Measurements from ENCODE around the gene ZKSCAN5.
A peak's percentile ranks its signal among the peaks of the same experiment; 100 is the strongest.
"Not testable (repeated sequence)": the region's sequence is repeated elsewhere in the genome, so short reads cannot be mapped to it uniquely, and the experiment has no call there.

The ZKSCAN5 gene

DNA sequence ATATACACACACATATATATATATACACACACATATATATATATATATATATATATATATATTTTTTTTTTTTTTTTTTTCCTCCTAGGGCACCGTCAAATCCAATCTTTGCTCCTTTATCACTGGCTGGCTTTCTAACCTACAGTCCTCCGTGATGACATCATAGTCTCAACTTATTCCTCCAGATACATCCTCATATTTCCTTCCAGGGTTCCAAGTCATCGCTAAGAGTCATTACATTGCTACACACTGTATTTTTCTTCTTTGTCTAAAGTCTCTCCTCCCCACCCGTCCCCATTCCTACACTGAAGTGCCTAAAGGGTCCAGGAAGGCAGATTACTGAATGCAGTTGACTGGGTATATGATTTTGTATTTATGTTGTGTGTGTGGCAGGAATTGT lies 48.6 kb downstream of the ZKSCAN5 start:
- Histone ChIP-seq H3K9ac (ENCODE audit: low read depth, low read length) (no peak overlapping the region), H3K36me3 (ENCODE audit: insufficient read depth, low read length) (no peaks in the 10 kb centered on the region), H3K4me1 (ENCODE audit: insufficient read depth, low read length) (peaks cover 4% of the 10 kb centered on the region; the same call in 1 of the 2 replicates), H3K9me3 (ENCODE audit: control insufficient read depth, insufficient read depth, low read length) (no peaks in the 10 kb centered on the region)

- Histone ChIP-seq H3K4me1 (ENCODE audit: insufficient read depth, low read length) (peaks cover 4% of the 10 kb centered on the region), H3K9me3 (ENCODE audit: control insufficient read depth, insufficient read depth, low read length) (no peaks in the 10 kb centered on the region), H3K9ac (ENCODE audit: low read depth, low read length) (no peak overlapping the region), H3K36me3 (ENCODE audit: insufficient read depth, low read length) (no peaks in the 10 kb centered on the region)
Observed at GRCh38 chr7:99554939-99555338, 50.5 kb downstream of the ZKSCAN5 start.

DNA sequence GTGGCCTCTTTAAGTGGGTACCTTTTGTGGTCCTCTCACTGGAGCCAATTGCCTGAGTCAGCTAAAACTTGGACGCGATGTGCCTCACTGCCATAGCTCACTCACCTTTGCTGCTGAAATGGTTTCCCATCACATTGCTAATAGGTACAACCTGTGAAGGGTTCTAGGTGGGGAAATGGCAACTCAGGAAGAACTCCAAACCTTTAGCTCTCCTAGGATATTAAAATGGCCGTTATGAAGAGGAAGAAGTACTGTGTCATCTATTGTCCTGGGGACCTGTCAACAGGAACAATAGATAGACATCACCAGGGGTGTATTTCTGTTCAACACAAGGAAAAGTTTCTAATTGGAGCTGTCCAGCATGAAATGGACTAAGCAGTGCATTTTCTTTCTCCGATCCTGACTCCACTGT lies 52.7 kb downstream of the ZKSCAN5 start:
- H3K9me3 ChIP-seq (ENCODE audit: control insufficient read depth, insufficient read depth, low read length): no peaks in the 10 kb centered on the region
- peak overlapping the region; percentile 99 for H3K9ac ChIP-seq (ENCODE audit: low read depth, low read length)
- H3K4me1 ChIP-seq (ENCODE audit: insufficient read depth, low read length): peaks cover 8% of the 10 kb centered on the region
- H3K36me3 ChIP-seq (ENCODE audit: insufficient read depth, low read length): peaks cover 22% of the 10 kb centered on the region

DNA sequence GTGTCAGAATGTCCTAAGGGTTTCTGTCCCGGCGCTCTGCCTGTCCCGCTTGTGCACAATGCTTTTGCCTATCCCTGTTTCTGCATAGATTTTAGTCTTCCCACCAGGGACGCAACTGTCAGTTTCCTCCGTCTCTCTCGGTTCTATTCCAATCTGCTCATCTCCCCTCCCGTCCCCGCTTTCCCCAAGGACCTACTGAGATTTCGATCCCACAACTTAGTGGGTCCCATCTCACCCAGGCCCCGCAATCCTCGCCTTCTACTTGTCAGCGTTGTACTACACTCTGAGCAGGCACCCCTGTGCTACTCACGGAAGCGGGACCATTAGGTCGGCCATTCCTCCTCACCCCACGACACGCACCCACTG lies 53.5 kb downstream of the ZKSCAN5 start:
- Histone ChIP-seq H3K4me1 (ENCODE audit: insufficient read depth, low read length) (peaks cover 12% of the 10 kb centered on the region), H3K9me3 (ENCODE audit: control insufficient read depth, insufficient read depth, low read length) (no peaks in the 10 kb centered on the region), H3K9ac (ENCODE audit: low read depth, low read length) (peak overlapping the region; percentile 99), H3K36me3 (ENCODE audit: insufficient read depth, low read length) (peaks cover 24% of the 10 kb centered on the region)

DNA sequence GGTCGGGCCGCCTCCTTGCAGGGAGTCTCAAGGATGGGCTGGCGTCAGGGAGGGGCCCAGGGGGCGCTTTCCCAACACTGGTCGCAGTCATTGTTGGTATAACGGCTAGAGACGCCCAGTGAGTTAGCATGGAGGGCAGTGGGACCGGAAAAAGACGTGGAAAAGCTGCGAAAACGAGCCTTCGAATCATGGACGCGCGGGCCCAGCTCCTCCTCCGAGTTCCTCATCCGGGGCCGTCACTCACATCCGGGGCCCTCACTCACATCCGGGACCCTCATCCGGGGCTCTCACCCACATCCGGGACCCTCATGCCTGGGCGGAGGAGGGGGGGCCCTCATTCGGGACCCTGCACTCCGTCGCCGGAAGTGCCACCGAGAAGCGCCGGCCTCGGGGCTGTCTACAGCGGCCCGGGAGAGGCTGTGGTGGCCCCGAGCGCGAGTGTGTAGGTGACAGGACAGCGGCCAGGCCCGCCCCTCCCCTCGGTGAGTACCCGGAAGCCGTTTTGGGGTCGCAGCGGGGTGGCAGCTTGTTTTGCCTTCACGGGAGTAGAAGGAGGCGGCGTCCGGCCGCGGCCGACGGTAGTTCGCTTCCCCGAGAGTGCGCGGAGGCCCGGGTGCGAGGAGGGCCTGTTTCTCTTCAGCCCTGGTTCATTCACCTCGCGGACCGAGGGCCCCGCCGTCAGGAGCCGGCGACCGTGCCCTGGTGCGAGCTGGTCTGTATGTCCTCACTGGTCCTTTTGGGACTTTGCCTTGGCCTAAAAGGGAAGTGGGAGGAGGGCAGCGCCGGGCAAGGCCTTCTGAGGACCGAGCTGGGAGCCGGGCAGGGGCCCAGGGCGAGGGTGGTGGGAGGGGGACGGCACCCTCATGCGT lies 54.1 kb downstream of the ZKSCAN5 start, which contains the start of gene ZNF655:
TSS of gene ZNF655 (plus strand) at position 337 of the 869 bp plus-strand sequence. CDS start 1,918 bp downstream, outside the sequence.
- Histone ChIP-seq H3K9me3 (ENCODE audit: control insufficient read depth, insufficient read depth, low read length) (no peaks in the 10 kb centered on the region), H3K4me1 (ENCODE audit: insufficient read depth, low read length) (peaks cover 12% of the 10 kb centered on the region), H3K36me3 (ENCODE audit: insufficient read depth, low read length) (peaks cover 24% of the 10 kb centered on the region), H3K9ac (ENCODE audit: low read depth, low read length) (peak within 1 kb of the TSS; percentile 99)

DNA sequence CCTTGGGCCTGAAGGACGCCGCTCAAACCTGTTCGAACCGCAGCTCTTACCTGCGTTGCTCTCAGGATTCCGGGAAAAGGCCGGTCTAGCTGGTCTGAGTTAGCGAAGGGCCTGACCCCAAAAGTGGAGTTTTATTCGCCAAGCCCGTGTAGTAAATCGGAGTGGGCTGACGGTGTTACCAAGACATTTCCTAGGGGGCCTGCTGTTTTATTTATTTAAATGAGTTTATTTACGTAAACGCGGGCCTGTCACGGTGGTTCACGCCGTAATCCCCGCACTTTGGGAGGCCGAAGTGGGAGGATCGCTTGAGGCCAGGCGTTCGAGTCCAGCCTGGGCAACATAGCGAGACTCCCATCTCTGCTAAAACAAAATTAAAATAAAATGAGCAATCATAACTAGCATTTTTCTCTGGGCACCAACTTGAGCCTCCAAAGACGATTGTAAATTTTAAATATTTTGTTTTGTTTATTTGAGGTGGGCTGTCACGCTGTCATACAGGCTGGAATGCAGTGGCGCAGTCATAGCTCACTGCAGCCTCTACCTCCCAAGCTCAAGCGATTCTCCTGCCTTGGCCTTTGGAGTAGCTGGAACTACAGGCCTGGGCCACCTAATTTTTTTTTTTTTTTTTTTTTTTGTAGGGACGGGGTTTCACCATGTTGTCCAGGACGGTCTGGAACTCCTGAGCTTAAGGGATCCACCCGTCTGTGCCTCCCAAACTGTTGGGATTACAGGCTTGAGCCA lies 54.9 kb downstream of the ZKSCAN5 start:
- peaks cover 32% of the 10 kb centered on the region for H3K36me3 ChIP-seq (ENCODE audit: insufficient read depth, low read length)
- peaks cover 12% of the 10 kb centered on the region for H3K4me1 ChIP-seq (ENCODE audit: insufficient read depth, low read length)
- no peaks in the 10 kb centered on the region for H3K9me3 ChIP-seq (ENCODE audit: control insufficient read depth, insufficient read depth, low read length)
- H3K9ac ChIP-seq (ENCODE audit: low read depth, low read length): peak overlapping the region; percentile 99

GRCh38 chr7:99560834-99561736 lies 56.6 kb downstream of the ZKSCAN5 start:
- H3K4me1 ChIP-seq (ENCODE audit: insufficient read depth, low read length): peaks cover 12% of the 10 kb centered on the region
- H3K36me3 ChIP-seq (ENCODE audit: insufficient read depth, low read length): peaks cover 36% of the 10 kb centered on the region
- H3K9ac ChIP-seq (ENCODE audit: low read depth, low read length): no peak overlapping the region
- H3K9me3 ChIP-seq (ENCODE audit: control insufficient read depth, insufficient read depth, low read length): no peaks in the 10 kb centered on the region

DNA sequence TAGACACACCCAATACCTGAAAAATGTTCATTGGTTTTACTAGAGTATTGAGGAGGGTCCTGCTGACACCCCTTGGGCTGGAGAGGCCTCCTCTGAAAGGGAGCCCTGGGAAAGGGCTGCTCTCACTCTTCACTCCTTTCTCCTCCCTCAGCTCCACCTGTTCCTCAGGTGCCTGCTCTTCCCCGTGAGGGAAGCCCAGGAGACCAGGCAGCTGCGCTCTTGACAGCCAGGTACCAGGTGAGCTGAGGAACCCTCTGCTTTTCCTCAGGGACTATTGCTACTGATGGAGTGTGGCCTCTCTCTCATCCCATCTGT lies 57.2 kb downstream of the ZKSCAN5 start:
- peaks cover 39% of the 10 kb centered on the region for H3K36me3 ChIP-seq (ENCODE audit: insufficient read depth, low read length)
- H3K4me1 ChIP-seq (ENCODE audit: insufficient read depth, low read length): peaks cover 12% of the 10 kb centered on the region
- no peaks in the 10 kb centered on the region for H3K9me3 ChIP-seq (ENCODE audit: control insufficient read depth, insufficient read depth, low read length)
- no peak overlapping the region for H3K9ac ChIP-seq (ENCODE audit: low read depth, low read length)

DNA sequence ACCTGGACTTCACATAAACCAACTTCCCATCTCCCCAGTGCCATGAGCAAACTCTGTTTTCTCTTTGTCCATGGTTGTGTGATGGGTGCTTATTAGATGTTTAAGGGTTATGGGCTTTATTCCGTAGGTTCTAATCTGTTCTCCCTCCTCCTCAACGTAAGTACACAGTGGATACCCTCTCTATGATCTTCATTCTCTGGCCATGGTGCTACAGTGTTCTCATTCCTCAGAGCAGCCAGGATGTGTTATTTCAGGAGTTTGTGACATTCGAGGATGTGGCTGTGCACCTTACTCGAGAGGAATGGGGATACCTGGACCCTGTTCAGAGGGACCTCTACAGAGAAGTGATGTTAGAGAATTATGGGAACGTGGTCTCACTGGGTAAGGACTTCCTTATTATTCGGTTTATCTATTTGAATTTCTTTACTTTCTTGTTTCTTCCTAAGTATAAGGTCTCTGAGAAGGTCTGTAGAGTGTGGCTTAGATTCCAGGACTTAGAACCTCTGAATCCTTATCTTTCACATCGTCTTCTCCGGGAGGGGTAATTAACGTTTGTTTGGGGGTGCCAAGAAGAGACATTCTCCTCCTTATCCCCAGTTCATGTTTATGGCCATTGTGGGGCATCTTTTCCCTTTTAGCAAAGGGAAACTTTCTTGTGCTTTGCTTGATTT lies 57.8 kb downstream of the ZKSCAN5 start:
- Histone ChIP-seq H3K9me3 (ENCODE audit: control insufficient read depth, insufficient read depth, low read length) (no peaks in the 10 kb centered on the region), H3K36me3 (ENCODE audit: insufficient read depth, low read length) (peaks cover 39% of the 10 kb centered on the region), H3K9ac (ENCODE audit: low read depth, low read length) (no peak overlapping the region), H3K4me1 (ENCODE audit: insufficient read depth, low read length) (peaks cover 9% of the 10 kb centered on the region)

DNA sequence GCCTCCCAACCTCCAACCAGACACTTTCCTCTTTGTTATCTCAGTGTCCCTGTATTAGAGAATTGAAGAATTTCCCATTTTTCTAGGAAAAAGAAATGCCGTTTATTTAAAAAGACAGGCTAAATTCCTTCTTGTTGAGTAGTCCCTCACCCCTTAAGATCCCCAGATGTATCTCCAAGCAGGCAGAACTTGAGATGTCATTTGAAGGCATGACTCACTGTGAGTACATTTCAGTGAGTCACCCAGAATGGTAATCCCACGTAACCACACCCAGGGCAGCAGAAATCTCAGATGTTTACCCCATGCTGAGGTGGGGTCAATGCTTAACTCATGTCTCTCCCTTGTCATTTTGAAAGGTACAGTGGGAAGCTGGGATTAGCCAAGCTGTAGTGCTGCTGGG lies 58.4 kb downstream of the ZKSCAN5 start:
- Histone ChIP-seq H3K9me3 (ENCODE audit: control insufficient read depth, insufficient read depth, low read length) (no peaks in the 10 kb centered on the region), H3K36me3 (ENCODE audit: insufficient read depth, low read length) (peaks cover 39% of the 10 kb centered on the region), H3K4me1 (ENCODE audit: insufficient read depth, low read length) (peaks cover 8% of the 10 kb centered on the region; the same call in 1 of the 2 replicates), H3K9ac (ENCODE audit: low read depth, low read length) (no peak overlapping the region)

DNA sequence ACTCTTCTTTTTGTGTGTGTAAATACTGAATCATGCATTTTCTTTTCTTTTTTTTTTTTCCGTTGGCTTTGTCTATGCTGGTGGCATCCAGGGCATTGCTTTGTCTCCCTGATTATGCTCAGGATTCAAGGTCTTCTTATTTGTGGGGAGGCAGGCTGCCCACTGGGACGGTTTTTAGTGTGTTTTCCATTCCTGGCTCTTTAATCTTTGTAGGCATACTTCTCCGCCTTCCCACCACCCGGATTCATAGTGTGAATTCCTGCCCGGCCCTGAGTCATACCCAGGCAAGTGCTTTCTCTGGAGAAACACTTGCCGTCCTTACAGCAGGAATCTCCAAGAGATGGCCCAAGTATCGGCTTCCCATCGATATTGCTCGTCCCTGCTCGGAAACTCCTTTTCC lies 59.2 kb downstream of the ZKSCAN5 start:
- H3K9ac ChIP-seq (ENCODE audit: low read depth, low read length): no peak overlapping the region
- H3K4me1 ChIP-seq (ENCODE audit: insufficient read depth, low read length): peaks cover 8% of the 10 kb centered on the region; the same call in 1 of the 2 replicates
- H3K36me3 ChIP-seq (ENCODE audit: insufficient read depth, low read length): peaks cover 39% of the 10 kb centered on the region
- H3K9me3 ChIP-seq (ENCODE audit: control insufficient read depth, insufficient read depth, low read length): no peaks in the 10 kb centered on the region

GRCh38 chr7:99568770-99569169 lies 64.3 kb downstream of the ZKSCAN5 start:
- not testable (repeated sequence) for H3K4me1 ChIP-seq (ENCODE audit: insufficient read depth, low read length); H3K9ac ChIP-seq (ENCODE audit: low read depth, low read length)
- peaks cover 21% of the 10 kb centered on the region for H3K36me3 ChIP-seq (ENCODE audit: insufficient read depth, low read length)

GRCh38 chr7:99571768-99572167 lies 67.3 kb downstream of the ZKSCAN5 start:
- H3K4me1 ChIP-seq (ENCODE audit: insufficient read depth, low read length): peaks cover 13% of the 10 kb centered on the region; the same call in 1 of the 2 replicates
- peaks cover 8% of the 10 kb centered on the region; the same call in 1 of the 2 replicates for H3K36me3 ChIP-seq (ENCODE audit: insufficient read depth, low read length)
- no peak overlapping the region for H3K9ac ChIP-seq (ENCODE audit: low read depth, low read length)
- no peaks in the 10 kb centered on the region for H3K9me3 ChIP-seq (ENCODE audit: control insufficient read depth, insufficient read depth, low read length)

More at GRCh38 chr7:99568770-99569169, 64.3 kb downstream of the ZKSCAN5 start:
- not testable (repeated sequence) for H3K9me3 ChIP-seq (ENCODE audit: control insufficient read depth, insufficient read depth, low read length)
